GM18508 (cell line): Measurements from ENCODE around the gene RIPK3.

Source experiments
- ATAC-seq: cut with Tn5 transposase; IDR thresholded peaks from one replicate; pipeline ENCODE4 v1.9.1; 2021; ENCODE audit warnings: moderate number of reproducible peaks; ENCODE audit not compliant: insufficient read depth, unreplicated experiment

RIPK3 gene

DNA sequence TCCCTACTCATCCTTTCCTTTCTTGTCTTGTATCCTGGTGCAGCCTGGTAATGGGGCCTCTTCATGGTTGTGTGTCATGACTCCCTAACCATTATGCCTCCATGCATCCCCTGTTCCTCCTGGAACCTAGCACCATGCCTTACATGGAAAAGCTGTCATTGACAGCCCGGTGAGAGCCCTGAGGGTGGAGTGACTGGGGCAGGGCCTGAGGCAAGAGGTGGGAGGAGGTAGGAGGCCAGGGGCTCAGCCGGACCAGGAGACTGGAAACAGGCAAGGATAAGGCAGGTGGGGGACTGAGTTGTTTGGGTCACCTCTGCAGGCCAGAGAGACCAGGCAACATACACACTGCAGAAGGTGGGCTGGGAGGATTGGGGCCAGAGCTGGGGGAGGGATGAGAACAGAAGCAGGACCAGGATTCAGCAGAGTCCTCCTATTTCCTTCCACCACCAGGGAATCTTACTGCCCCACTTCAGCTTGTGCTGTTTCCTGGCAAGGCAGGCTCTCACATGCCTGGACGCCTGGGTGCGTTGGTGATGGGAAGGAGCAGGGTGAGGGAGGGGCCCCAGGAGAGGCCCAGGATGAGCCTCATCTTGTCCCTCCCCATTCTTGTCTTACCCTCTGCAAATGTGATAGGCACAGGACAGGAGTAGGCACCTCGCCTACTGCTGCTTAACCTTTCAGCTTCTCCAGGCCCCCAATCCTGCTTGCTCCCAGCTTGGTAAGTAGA lies 30.1 kb downstream of the RIPK3 start, which contains the start of gene LTB4R2:
TSS of gene LTB4R2 (plus strand) at position 603 of the 727 bp plus-strand sequence. CDS start 525 bp downstream, outside the sequence.
- no peak for ATAC-seq

DNA sequence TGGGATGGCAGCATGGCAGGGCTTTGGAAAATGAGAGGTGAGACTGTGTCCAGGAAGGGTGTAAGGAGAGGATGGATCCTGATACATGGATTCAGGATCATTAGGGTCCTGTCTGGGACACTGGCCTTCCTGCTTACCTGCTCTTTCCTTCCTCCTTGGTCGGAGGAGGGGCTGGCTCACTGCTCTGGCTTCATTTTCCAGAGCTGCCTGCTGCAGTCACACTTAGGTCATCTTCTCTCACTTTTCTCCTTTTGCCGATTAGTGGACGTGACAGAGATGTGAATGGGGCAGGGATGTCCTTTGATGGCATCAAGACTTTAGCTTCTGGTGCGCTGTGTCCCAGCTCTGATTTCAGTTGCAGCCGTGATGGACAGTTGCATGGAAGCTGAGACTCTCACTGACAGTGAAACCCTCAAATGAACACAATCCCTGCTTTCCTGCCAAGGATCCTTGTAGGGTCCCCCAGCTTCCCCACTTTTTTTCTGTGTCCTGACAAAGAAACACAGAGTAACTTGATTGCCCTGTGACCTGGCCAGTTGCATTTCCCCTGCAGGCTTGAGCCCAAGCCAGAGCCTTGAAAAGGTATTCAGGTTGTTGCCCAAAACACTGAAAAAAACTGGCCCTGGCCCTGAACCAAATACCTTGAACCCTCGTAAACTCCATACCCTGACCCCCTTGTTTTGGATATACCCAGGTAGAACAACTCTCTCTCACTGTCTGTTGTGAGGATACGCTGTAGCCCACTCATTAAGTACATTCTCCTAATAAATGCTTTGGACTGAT lies 31.3 kb downstream of the RIPK3 start:
- ATAC-seq = no peak

DNA sequence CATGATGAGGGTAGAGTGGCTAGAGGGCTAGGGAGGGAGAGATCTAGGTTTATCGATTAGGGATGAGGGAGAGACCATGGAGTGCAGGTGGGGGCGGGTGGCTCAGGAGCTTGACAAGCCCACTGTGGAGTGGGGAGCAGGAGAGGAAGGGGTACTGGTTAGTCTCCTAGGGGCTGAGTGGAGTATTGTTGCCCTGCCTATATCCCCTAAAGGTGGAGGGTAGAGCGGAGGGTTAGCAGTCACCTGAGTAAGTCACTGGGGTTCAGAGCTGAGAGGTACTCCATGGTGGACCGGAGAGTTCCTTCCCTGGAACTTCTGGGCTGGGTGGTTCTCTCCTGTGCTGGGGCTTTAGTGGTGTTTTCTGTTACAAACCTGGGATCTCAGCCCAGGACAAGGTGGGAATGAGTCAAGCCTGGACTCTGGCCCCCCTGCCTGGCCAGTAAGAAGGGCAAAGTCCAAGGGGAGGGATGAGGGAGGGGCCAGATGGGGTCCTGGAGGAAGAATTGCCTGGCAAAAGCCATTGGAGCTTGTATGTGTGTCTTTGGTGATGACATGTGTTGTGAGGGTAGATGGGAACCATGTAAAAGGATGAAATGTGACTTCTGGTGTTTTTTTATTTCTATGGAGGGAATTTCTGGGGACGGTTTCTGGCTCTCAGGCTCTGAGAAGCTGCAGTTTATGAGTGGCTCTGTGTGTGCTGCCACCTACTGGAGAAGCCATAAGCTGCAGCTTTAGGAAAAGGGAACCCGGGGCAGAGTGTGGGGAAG lies 32.0 kb downstream of the RIPK3 start, which contains the start of gene CIDEB:
TSS of gene CIDEB (minus strand) at position 403 of the 767 bp plus-strand sequence. CDS start at position 284, 119 bp downstream.
- ATAC-seq = no peak

DNA sequence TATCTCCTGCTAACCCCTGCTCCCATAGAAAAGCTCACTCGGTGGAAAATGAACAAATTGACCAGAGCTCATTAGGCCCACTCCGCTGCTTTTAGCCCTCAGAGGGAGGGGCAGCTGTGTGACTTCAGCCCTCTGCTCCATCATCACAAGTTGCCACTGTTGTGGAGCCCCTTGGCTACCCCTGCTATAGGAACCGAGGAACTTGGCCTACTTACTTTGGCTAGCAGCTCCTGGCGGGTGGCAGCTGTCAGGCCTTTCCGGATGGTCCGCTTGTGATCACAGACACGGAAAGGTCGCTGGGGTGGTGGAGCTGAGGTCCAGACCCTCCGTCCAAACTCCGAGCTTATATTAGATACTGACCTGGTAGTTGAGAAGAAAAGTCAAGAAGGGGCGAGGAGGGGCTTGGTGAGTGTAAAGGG lies 32.6 kb downstream of the RIPK3 start:
- ATAC-seq = no peak

DNA sequence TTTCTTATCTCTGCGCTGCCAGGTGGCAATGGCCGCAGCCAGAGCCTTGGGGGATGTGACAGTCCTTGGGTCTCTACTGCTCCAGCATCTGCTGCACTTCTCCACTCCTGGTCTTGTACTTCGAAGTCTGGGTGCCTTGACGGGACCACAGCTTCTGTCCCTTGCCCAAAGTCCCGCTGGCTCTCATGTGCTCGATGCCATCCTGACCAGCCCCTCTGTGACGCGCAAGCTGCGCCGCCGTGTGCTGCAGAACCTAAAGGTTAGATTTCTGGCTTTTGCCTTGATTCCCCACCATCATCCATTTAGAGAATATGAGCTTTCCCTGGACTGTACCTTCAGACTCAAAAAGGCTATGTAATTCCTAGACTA lies 35.8 kb downstream of the RIPK3 start:
- ATAC-seq = no peak

DNA sequence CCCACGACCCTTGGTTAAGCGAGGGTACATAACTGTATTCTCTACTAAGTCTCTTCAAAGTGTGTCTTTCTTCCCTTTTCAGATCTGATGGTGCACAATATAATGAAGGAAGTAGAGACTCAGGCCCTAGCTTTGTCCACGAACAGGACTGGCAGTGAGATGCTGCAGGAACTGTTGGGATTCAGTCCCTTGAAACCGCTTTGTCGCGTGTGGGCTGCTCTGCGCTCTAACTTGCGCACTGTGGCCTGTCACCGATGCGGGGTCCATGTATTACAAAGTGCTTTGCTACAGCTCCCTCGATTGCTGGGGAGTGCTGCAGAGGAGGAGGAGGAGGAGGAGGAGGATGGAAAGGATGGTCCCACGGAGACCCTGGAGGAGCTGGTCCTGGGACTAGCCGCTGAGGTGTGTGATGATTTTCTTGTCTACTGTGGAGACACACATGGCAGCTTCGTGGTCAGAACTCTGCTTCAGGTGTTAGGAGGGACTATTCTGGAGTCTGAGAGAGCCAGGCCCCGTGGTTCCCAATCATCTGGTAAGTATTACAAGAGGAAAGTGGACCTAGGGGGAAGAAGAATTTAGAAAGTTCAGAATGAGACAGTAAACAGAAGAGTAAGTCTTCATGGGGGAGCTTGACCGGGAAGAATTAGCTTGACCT lies 39.3 kb downstream of the RIPK3 start:
- no peak for ATAC-seq

DNA sequence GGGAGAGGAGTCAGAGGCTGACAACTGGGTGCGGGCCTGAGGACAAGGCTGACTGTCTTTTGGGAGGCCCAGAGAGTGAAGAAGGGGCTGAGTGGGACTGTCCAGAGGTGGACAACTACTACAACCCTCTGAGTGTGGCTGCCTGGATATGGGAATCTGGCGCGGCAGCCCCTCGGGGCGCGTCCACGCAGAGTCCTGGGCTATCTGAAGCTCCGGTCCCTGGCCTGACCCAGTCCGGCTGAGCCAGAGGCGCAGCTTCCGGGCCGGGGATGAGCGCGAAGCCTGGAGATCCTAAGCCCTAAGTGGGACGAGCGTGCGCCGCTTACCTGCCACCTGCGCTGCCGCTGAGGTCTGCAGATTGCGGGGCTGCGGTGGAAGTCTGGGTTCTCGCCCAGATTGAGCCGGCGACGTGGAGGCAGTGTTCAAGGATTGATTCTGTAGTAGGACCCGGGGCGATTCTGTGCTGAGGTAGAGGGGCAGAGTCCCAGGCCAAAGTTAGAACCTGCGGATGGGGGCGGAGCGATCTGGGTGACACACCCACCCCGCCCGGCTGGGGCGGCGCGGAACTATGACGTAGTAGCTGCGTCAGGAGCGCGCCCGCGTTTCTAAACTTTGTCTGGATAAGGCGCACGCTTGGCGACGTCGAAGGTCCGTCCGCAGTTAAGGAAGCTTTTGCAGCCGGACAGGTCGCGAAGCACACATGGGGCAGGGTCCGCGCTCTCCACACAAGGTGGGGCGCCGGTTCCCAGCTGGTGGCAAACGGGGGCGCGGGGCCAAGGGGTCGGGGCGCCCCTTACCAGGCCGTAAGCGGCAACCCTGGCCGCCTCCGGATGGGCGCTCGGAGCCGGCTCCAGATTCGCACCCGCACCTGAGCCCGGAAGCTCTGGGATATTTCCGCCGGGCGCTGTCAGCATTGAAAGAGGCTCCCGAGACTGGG lies 40.3 kb downstream of the RIPK3 start, which contains the start of the genes DHRS1 and NOP9:
TSS of gene DHRS1 (minus strand) at position 526 of the 937 bp plus-strand sequence. CDS start 674 bp downstream, outside the sequence.
TSS of gene NOP9 (plus strand) at position 596 of the 937 bp plus-strand sequence. CDS start at position 701, 105 bp downstream.
- no peak for ATAC-seq

DNA sequence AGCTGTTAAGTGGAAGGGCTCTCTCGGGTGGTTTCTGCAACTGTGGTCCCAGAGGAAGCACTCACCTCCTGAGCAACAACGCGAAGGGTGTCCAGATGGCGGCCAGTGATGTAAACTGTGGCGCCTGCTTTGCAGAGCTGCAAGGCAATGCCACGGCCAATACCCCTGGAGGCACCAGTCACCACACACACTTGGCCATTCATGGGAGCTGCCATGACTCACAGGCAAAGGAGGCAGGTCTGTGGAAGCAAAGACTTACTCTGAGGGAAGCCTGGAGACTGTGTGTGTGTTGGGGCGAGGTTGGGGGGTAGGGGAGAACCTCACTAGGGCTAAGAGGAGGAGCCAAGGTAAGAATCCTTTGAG lies 40.9 kb downstream of the RIPK3 start:
- ATAC-seq = no peak

DNA sequence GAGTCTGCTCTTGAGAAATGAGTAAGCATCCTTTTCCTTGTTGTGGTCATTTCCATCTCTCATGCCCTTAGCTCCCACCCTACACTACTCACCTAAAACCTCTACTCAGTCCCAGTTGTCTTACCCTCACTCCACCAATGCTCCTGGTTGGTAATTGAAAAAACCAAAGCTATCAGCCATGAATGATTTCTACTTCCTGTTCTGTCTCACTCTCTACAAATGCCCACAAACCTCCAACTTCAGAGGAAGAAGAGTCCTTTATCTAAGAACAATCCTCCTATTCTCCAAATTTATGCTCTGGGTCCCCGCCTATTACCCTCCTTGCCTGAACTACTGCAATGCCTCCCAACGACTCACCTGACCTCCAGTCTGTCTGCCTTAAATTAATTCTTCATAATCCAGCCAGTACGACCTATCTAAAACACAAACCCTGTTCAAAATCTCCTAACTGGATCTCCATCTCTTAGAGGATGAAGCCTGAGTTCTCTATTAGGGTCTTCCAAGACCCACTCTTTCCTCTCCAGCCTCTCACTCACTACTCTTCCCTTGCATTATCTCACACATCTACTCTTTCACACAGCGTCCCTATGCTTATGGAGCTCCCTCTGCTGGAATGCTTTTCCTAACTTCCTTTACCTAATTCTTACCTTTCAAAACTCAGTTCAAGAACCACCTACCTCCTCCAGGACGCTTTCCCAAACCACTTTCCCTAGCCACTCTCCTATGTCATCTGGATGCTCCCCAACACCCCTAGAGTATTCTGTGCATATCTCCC lies 42.4 kb downstream of the RIPK3 start:
- ATAC-seq = no peak

DNA sequence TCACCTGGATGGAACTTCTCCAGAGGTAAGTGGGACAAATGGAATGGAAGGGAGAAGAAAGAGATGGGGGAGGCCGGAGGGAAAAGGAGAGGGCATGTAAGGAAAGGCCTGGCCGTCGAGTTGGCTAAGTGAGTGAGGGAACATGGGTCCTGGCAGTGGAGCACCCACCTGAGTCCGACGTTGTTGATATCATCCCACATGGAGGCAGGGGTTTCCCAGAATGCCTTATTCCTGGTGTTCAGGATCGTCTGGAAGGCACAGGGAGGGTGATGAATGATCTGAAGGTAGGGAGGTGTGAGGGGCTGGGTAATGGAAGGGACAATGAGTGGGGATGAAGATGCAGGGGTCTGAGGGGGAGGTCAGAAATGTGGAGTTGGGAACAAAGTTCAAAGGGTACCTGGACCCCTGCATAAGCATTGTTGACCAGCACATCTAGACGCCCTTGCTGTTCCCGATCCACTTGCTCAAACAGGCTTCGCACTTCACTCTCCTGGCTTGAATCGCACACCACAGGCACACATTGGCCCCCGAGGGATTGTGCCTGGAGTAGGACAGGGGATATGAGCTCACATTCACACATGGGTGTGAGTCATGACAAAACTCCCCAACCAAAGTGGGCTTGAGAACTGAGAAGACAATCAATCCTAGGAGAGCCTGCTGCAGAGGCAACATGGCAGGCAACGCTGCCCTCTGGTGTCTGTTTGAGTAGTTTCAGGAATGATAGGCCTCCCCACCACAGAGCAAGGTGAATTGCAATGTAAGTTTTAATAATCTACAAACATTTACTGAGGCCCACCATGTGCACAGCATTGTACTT lies 43.2 kb downstream of the RIPK3 start:
- ATAC-seq = no peak

DNA sequence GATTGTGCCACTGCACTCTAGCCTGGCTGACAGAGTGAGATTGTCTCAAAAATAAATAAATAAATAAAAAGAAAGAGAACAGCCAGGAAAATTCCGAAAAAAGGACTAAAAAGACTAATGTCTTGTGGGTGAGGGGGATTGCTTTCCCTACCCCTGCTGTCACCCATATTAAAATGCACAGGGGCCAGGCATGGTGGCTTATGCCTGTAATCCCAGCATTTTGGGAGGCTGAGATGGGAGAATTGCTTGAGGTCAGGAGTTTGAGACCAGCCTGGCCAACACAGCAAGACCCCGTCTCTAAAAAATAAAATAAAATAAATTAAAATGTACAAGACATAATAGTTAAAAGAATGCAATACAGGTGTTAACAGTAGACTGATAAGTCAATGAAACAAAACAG lies 46.3 kb downstream of the RIPK3 start:
- ATAC-seq = no peak

DNA sequence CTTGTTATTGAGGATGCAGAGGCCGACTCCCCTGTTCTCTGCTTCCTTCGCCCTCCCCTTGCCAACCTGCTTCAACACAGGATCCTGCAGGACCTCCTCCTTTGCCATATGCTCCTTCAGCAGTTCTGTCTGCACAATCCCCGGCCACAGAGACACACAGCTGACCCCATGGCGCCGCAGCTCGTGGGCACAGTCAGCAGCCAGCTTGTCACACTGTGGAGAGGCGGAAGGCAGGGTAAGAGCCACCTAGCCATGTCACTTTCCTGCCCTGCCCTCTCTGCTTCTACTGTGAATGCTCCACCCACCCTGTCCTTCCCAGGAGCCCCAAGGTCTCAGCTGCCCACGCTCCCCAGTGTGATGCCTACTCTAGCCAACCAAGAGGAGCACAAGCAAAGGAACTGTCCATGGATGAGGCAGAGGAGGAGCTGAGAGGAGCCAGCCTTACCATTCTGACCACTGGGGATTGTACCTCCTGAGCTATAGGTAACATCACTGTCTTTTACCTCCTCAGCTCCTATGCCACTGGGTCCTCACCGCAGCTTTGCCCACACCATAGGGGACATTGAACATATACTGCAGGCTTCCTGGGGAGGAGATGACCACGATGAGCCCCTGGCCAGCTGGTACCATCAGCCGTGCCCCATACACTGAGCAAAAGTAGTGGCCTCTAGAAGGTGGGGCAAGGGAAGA lies 47.5 kb downstream of the RIPK3 start:
- ATAC-seq = no peak

DNA sequence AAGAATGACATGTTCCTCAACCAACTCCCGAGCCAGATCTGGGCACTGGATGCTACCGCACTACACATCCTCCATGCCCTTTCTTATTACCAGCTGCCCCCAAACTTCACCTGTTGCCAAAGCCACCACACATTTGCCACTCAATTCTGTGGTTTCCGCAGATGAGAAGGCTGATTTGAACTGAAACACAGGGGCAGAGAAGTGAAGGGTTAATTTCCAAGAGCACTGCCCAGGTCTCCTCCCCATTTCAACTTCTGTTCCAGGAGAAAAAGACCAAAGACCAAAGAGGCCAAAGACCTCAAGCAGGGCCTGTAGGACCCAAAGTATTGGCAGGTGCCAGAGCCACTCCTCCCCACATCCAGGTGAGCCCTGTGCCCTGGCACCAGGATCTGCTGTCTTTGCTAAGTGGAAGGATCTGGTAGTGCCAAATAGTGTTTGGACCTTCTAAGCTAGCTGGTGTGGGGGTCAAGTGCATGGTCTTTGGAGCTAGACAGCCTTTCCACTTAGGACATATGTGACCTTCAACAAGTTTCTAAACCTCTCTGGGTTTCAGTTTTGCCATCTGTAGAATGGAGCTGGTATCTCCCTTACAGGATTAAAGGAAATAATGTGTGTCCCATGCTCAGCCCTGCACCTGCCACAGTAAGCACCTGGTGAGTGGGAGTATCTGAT lies 48.2 kb downstream of the RIPK3 start:
- no peak for ATAC-seq

DNA sequence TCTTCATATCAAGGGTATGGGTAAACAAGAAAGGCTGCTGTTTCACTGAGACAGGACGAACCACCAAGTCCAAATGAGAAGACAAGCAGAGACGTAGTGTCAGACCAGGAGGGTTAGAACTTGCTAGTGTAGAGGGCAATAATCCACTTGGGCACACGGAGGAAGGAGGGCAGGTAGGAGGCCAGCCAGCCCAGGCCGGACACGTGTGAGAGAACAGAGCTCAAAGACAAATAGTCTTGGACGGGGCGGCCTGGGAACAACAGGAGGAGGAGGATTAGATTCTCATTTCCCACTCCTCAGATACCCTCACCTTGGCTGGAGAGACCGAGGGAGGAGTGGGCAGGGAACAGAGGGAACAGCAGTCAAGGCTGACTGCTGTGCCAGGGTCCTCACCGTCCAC lies 49.0 kb downstream of the RIPK3 start:
- no peak for ATAC-seq

DNA sequence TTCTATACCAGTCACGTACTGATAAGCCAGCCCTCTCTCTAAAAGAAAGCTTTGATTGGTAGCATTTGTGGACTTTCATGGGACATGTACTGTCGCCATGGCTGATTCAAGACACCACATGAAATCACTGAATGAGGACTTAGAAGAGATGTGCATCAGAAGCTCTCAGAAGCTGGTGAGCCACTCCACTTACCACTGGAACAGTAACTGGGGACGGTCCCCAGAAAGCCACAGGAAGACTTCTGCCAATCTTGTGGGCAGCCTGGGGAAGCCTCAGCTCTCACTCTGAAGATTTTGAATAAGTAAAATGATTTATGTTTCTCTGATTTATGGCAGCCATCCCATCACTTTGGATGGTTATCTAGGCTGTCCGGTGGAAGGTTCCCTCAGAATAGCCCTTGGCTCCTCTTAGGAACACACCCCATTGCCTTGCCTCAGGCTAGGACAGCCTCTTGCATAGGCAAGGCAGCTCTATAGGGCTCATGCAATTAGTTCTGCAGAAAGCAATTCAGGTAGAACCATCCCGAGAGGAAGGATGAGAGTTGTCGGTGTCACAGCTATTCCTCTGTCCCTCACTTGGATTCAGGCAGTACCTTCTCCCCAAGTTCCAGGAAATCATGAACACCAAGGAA lies 50.0 kb downstream of the RIPK3 start:
- ATAC-seq = no peak

DNA sequence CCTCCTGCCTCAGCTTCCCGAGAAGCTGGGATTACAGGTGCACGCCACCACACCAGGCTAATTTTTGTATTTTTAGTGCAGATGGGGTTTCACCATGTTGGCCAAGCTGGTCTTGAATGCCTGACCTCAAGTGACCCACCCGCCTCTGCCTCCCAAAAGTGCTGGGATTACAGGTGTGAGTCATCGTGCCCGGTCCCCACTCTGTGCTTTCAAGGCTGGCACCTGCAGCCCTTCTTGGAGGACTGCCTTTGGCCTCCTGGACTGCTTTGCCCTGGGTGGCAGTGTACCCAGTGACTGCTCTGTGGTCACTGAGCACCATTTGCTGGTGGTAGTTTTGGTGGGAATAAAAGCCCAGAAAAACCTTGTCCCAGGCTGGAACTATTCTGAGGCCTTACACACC lies 52.8 kb downstream of the RIPK3 start:
- no peak for ATAC-seq
